B cell (primary cell): Measurements from ENCODE around the gene KRT34. TPM values are rescaled to one million over a fixed set of nuclear protein-coding genes. Genes with fewer than 3 reads are reported as not detected.

Source experiments
- ATAC-seq: fragments of 200-7000 bp; cut with Tn5 transposase; one replicate; pipeline ENCODE4 v1.10.0; 2021; ENCODE audit warnings: low read depth, mild to moderate bottlenecking, moderate number of reproducible peaks, moderate library complexity
- CTCF ChIA-PET: fragments of 350-600 bp; sonication (Branson Sonifier 250); formaldehyde crosslinking; loops from one replicate; lab custom pipeline; 2021; ENCODE audit warnings: antibody characterized with exemption, inconsistent platforms; lab: Charles Lee
- POLR2A ChIA-PET: fragments of 350-600 bp; sonication (Branson Sonifier 250); formaldehyde crosslinking; loops from one replicate; lab custom pipeline; 2021; ENCODE audit warnings: antibody characterized with exemption; lab: Charles Lee
- DNase-seq: peaks from one replicate; pipeline ENCODE4 v3.0.0; 2013
- H2AFZ ChIP-seq: 2 replicates; pipeline ENCODE4 v1.6.1; 2012; ENCODE audit warnings: mild to moderate bottlenecking, low read depth, low read length; ENCODE audit not compliant: insufficient read depth, poor library complexity, severe bottlenecking
- H3K27ac ChIP-seq, 2 donors: 1 replicate in 1 of 2; 2 replicates in 1 of 2; pipeline ENCODE4 v1.5.1; 2012 to 2013; ENCODE audit warnings: low read length in 2 of 2, mild to moderate bottlenecking in 2 of 2, moderate library complexity in 1 of 2
- H3K27me3 ChIP-seq, 4 experiments: fragments of 200-600 bp in 1 of 4; sonication (generic) in 1 of 4; replicated peaks in 1 of 4; 1 replicate in 2 of 4; 2 replicates in 2 of 4; pipeline versions ENCODE4 v1.6.1 to v1.7.0; 2013 to 2016; ENCODE audit warnings: low read length in 3 of 4, mild to moderate bottlenecking in 2 of 4, mixed read lengths in 1 of 4, moderate library complexity in 1 of 4; ENCODE audit not compliant: insufficient read depth in 4 of 4, control insufficient read depth in 3 of 4; ENCODE audit errors: control extremely low read depth in 1 of 4
- H3K36me3 ChIP-seq, 2 experiments: replicated peaks in 1 of 2; 1 replicate in 1 of 2; 2 replicates in 1 of 2; pipeline versions ENCODE4 v1.6.1 to v1.7.1; 2013; ENCODE audit warnings: low read length in 1 of 2; ENCODE audit not compliant: insufficient read depth in 2 of 2, control insufficient read depth in 1 of 2; ENCODE audit errors: control extremely low read depth in 1 of 2, extremely low read depth in 1 of 2
- H3K4me1 ChIP-seq, 2 donors: fragments of 200-600 bp in 1 of 2; sonication (generic) in 1 of 2; 1 replicate in 1 of 2; 2 replicates in 1 of 2; pipeline versions ENCODE4 v1.5.1 to v1.6.1; 2013 to 2017; ENCODE audit warnings: low read length in 2 of 2; ENCODE audit not compliant: control insufficient read depth in 2 of 2, insufficient read depth in 2 of 2
- H3K4me2 ChIP-seq: replicated peaks from 2 replicates; pipeline ENCODE3; 2012; ENCODE audit warnings: mild to moderate bottlenecking, low read depth, low read length; ENCODE audit not compliant: poor library complexity, severe bottlenecking
- H3K4me3 ChIP-seq, 5 experiments: fragments of 200-600 bp in 1 of 5; sonication (generic) in 1 of 5; 1 replicate in 3 of 5; 2 replicates in 2 of 5; pipeline versions ENCODE4 v1.5.1 to v1.7.0; 2011 to 2016; ENCODE audit warnings: low read length in 4 of 5, mild to moderate bottlenecking in 4 of 5, low read depth in 2 of 5, control low read depth in 1 of 5, moderate library complexity in 1 of 5; ENCODE audit not compliant: insufficient read depth in 1 of 5; ENCODE audit errors: control extremely low read depth in 1 of 5, extremely low read depth in 1 of 5
- H3K79me2 ChIP-seq: fragments of 200-600 bp; sonication (generic); one replicate; pipeline ENCODE4 v1.6.0; 2016; ENCODE audit warnings: low read length; ENCODE audit not compliant: control insufficient read depth, insufficient read depth
- H3K9ac ChIP-seq: fragments of 200-600 bp; sonication (generic); 2 replicates; pipeline ENCODE4 v1.6.1; 2017; ENCODE audit warnings: mild to moderate bottlenecking, low read length, moderate library complexity
- H3K9me3 ChIP-seq, 3 donors: one replicate each; pipeline versions ENCODE4 v1.6.1 to v1.7.1; 2013; ENCODE audit warnings: low read length in 2 of 3; ENCODE audit not compliant: control insufficient read depth in 2 of 3, insufficient read depth in 1 of 3; ENCODE audit errors: control extremely low read depth in 1 of 3
- H4K20me1 ChIP-seq: 2 replicates; pipeline ENCODE4 v1.6.0; 2012; ENCODE audit warnings: mild to moderate bottlenecking, low read length; ENCODE audit not compliant: insufficient read depth, control insufficient read depth, poor library complexity, severe bottlenecking
- H3K27ac Mint-ChIP-seq: one replicate; pipeline ENCODE4 v1.8.0; 2021; ENCODE audit warnings: mixed read lengths
- H3K27me3 Mint-ChIP-seq: one replicate; pipeline ENCODE4 v1.8.0; 2021; ENCODE audit warnings: mixed read lengths
- H3K4me1 Mint-ChIP-seq: one replicate; pipeline ENCODE4 v1.8.0; 2021; ENCODE audit warnings: mixed read lengths
- H3K4me3 Mint-ChIP-seq: one replicate; pipeline ENCODE4 v1.8.0; 2021; ENCODE audit warnings: mixed read lengths
- H3K9me3 Mint-ChIP-seq: one replicate; pipeline ENCODE4 v1.8.0; 2022; ENCODE audit warnings: mixed read lengths; ENCODE audit not compliant: insufficient read depth
- CTCF ChIP-seq: fragments of 200-600 bp; IDR thresholded peaks from one replicate; pipeline ENCODE4 v1.8.0; 2022; ENCODE audit warnings: antibody characterized with exemption, mild to moderate bottlenecking
- EZH2 ChIP-seq: IDR thresholded peaks from 2 replicates; pipeline ENCODE4 v1.6.1; 2012; ENCODE audit warnings: borderline replicate concordance, low read depth, mild to moderate bottlenecking, moderate library complexity, low read length; ENCODE audit not compliant: insufficient read depth, poor library complexity, severe bottlenecking
- WGBS: methylation state at CpG from one replicate; pipeline ENCODE4 v1.1.5; 2013; ENCODE audit warnings: missing lambda C conversion rate; ENCODE audit not compliant: insufficient coverage; 5-methylcytosine and 5-hydroxymethylcytosine counted together
- intact Hi-C: fragments of 100-400 bp; cut with micrococcal nuclease; formaldehyde crosslinking; loops from one replicate; pipeline ENCODE4 v1.10.0; 2022
- polyA plus RNA-seq: library from polyadenylated mRNA; depleted of rRNA; stranded (reverse); fragments of >200 nt; gene quantifications from 2 replicates; pipeline ENCODE4 v1.2.3, GENCODE V29; 2012
- total RNA-seq, 2 donors: library from RNA; stranded (reverse); fragments of 120-200 nt in 1 of 2; gene quantifications; 1 replicate in 1 of 2; 2 replicates in 1 of 2; pipeline versions ENCODE4 v1.2.3 to v1.2.4, GENCODE V29; 2013 to 2022

The KRT34 gene
- total and polyA plus RNA-seq, 2 donors (not counting 1 experiment from before 2014, with no cell fraction given): not detected

- CTCF ChIA-PET: no interaction called here
- Mint-ChIP-seq H3K9me3 (peaks cover 7% of the 10 kb centered on the region), H3K27me3 (peaks cover 53% of the 10 kb centered on the region), H3K27ac (no peak overlapping the region), H3K4me1 (no peaks in the 10 kb centered on the region), H3K4me3 (no peak overlapping the region)
- intact Hi-C loops: no loop called here
- Histone ChIP-seq H3K36me3 (no peaks in the 10 kb centered on the region), H3K4me3 (no peak overlapping the region), H3K27me3 (peaks cover 0 to 10% (median 1%) of the 10 kb centered on the region in 4 experiments), H3K79me2 (no peaks in the 10 kb centered on the region), H3K4me1 (no peaks in the 10 kb centered on the region), H3K9me3 (peaks cover 0 to 11% (median 5%) of the 10 kb centered on the region in 3 donors), H3K9ac (no peak overlapping the region), H3K27ac (no peak overlapping the region), H2AFZ (no peak overlapping the region), H4K20me1 (no peaks in the 10 kb centered on the region), H3K4me2 (no peak overlapping the region)
- no peak for DNase-seq
- TF ChIP-seq EZH2: no peak
- no peak for TF ChIP-seq CTCF
- ATAC-seq: no peak
- WGBS: no CpG with 5 or more reads among the region's 2 CpGs
- POLR2A ChIA-PET: no interaction called here
Measured at GRCh38 chr17:41391535-41391934, 9.4 kb upstream of the KRT34 start.

- H3K79me2 ChIP-seq: no peaks in the 10 kb centered on the region
- H2AFZ ChIP-seq: no peak overlapping the region
- ChIA-PET CTCF (no interaction called here), POLR2A (no interaction called here)
- no peak for ATAC-seq
- DNase-seq: no peak
- H3K27me3 ChIP-seq: peaks cover 0 to 10% (median 1%) of the 10 kb centered on the region in 4 experiments
- Mint-ChIP-seq H3K4me3 (no peak overlapping the region), H3K9me3 (peaks cover 13% of the 10 kb centered on the region), H3K27ac (no peak overlapping the region), H3K4me1 (no peaks in the 10 kb centered on the region), H3K27me3 (peaks cover 49% of the 10 kb centered on the region)
- H3K4me2 ChIP-seq: no peak overlapping the region
- TF ChIP-seq EZH2: no peak
- no peak for TF ChIP-seq CTCF
- no peak overlapping the region for H3K9ac ChIP-seq
- peaks cover 0 to 14% (median 11%) of the 10 kb centered on the region in 3 donors for H3K9me3 ChIP-seq
- no peaks in the 10 kb centered on the region for H3K36me3 ChIP-seq
- no peak overlapping the region for H3K27ac ChIP-seq
- 77% methylated on average over 2 of the region's 7 CpGs for WGBS
- no peaks in the 10 kb centered on the region for H3K4me1 ChIP-seq
- H3K4me3 ChIP-seq: no peak overlapping the region
- intact Hi-C loops: no loop called here
- no peaks in the 10 kb centered on the region for H4K20me1 ChIP-seq
Measured at GRCh38 chr17:41390411-41390938, 8.4 kb upstream of the KRT34 start.
